NCI-H446 treated with DMSO at 0.1 percent for 48 hours (cell line): ENCODE measurements around the gene TMEM185B.

Source experiments
- DNase-seq: peaks from one replicate; lab custom pipeline; 2025; lab: John Stamatoyannopoulos, UW

TMEM185B gene

GRCh38 chr2:120230515-120231471, 7.6 kb upstream of the TMEM185B start:
- DNase-seq, result no peak

GRCh38 chr2:120229341-120229740, 6.1 kb upstream of the TMEM185B start:
- DNase-seq, result no peak

GRCh38 chr2:120228503-120228902, 5.3 kb upstream of the TMEM185B start:
- DNase-seq, result no peak

- DNase-seq, result no peak
These were observed 4.2 kb upstream of the TMEM185B start for GRCh38 chr2:120227111-120227991.

GRCh38 chr2:120226316-120226715, 3.1 kb upstream of the TMEM185B start:
- no peak for DNase-seq

- DNase-seq, result no peak
These were observed 2.4 kb upstream of the TMEM185B start for GRCh38 chr2:120225549-120226065.

GRCh38 chr2:120224735-120225548, 1.7 kb upstream of the TMEM185B start:
- no peak for DNase-seq

- DNase-seq, result no peak
These were observed 1.1 kb upstream of the TMEM185B start for GRCh38 chr2:120224256-120224655.

GRCh38 chr2:120222186-120223033, 790 bp downstream of the TMEM185B start:
- DNase-seq, result no peak

GRCh38 chr2:120221616-120222015, 1.6 kb downstream of the TMEM185B start:
- DNase-seq, result no peak

- no peak for DNase-seq
These were observed 2.4 kb downstream of the TMEM185B start for GRCh38 chr2:120220756-120221155.

GRCh38 chr2:120219766-120220165, 3.4 kb downstream of the TMEM185B start:
- DNase-seq, result no peak

- no peak for DNase-seq
These were observed 3.9 kb downstream of the TMEM185B start for GRCh38 chr2:120219291-120219690.

- DNase-seq, result no peak
These were observed 5.0 kb downstream of the TMEM185B start for GRCh38 chr2:120218181-120218580.

- DNase-seq, result no peak
These were observed 12.9 kb downstream of the TMEM185B start for GRCh38 chr2:120210270-120210693.

- DNase-seq, result no peak
These were observed 13.6 kb downstream of the TMEM185B start for GRCh38 chr2:120209427-120210269.

GRCh38 chr2:120208381-120209353, 14.5 kb downstream of the TMEM185B start:
- DNase-seq, result no peak

GRCh38 chr2:120206022-120206581, 17.1 kb downstream of the TMEM185B start:
- DNase-seq, result no peak
